Vagina (tissue), 2 donors: Measurements from ENCODE around the gene CEP85L.

ENCODE experiments used
- POLR2A ChIP-seq, 2 donors: fragments of 450-650 bp; IDR thresholded peaks; one replicate each; pipeline ENCODE4 v1.6.1; 2017; ENCODE audit warnings: antibody characterized with exemption in 2 of 2, mild to moderate bottlenecking in 2 of 2, moderate library complexity in 2 of 2
- POLR2AphosphoS5 ChIP-seq, 2 donors: sonication (generic); formaldehyde crosslinking; IDR thresholded peaks; one replicate each; pipeline ENCODE4 v1.9.0; 2017; ENCODE audit warnings: antibody characterized with exemption in 2 of 2, mild to moderate bottlenecking in 2 of 2, low read depth in 1 of 2; ENCODE audit not compliant: insufficient read depth in 1 of 2
- TF ChIP-seq, protein P1 (sequence below), 3 experiments: fragments of 450-650 bp in 2 of 3; fragments of 200-600 bp in 1 of 3; sonication (generic) in 1 of 3; IDR thresholded peaks; one replicate each; pipeline ENCODE4 v1.5.1; 2017 to 2019; ENCODE audit warnings: antibody characterized with exemption in 3 of 3, mild to moderate bottlenecking in 2 of 3, moderate library complexity in 2 of 3

DNA sequence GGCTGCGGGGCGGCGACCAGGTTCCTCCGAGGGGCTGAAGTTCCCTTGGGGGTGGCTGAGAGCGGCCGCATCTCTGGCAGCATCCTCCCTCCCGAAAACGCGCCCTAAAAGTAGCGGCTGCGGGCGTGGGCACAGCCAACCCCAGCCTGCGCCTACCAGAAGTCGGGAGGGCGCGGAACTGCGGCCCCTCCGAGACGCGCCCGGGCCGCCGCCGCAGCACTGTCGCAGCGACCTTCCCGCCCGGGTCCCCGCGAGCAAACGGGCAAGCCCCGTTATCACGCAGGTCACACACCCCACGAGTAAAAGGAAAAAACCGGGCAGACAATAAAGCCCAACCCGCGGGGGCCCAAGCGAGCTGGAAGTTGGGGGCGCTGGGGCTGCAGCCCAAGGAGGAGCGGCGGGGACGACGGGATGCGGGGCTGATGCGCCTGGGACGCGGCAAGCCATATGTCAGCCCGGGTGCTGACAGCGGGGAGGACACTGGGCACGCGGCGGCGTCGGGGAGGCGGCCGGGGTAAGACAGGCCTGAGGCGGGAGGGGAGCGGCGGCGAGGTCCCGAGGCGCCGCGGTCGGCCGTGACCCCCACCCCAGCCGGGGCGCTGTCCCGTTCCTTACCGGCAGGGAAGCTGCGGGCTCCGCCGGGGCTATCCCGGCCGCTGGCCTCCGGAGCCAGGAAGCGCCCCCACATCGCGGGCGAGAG, 659 bp downstream of the CEP85L start:
- TF ChIP-seq POLR2A (IDR thresholded peaks at IDR 0.05) (peak in 1 of 2 donors; percentile 15), POLR2AphosphoS5 (IDR thresholded peaks at IDR 0.05; ENCODE audit: insufficient read depth in 1 of 2, low read depth in 1 of 2) (peak in 1 of 2 donors; percentile 67)
- TF ChIP-seq, protein P1, sequence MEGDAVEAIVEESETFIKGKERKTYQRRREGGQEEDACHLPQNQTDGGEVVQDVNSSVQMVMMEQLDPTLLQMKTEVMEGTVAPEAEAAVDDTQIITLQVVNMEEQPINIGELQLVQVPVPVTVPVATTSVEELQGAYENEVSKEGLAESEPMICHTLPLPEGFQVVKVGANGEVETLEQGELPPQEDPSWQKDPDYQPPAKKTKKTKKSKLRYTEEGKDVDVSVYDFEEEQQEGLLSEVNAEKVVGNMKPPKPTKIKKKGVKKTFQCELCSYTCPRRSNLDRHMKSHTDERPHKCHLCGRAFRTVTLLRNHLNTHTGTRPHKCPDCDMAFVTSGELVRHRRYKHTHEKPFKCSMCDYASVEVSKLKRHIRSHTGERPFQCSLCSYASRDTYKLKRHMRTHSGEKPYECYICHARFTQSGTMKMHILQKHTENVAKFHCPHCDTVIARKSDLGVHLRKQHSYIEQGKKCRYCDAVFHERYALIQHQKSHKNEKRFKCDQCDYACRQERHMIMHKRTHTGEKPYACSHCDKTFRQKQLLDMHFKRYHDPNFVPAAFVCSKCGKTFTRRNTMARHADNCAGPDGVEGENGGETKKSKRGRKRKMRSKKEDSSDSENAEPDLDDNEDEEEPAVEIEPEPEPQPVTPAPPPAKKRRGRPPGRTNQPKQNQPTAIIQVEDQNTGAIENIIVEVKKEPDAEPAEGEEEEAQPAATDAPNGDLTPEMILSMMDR (IDR thresholded peaks at IDR 0.05), result no peak
